ENCODE results near the gene BCO1.

BCO1 gene

DNA sequence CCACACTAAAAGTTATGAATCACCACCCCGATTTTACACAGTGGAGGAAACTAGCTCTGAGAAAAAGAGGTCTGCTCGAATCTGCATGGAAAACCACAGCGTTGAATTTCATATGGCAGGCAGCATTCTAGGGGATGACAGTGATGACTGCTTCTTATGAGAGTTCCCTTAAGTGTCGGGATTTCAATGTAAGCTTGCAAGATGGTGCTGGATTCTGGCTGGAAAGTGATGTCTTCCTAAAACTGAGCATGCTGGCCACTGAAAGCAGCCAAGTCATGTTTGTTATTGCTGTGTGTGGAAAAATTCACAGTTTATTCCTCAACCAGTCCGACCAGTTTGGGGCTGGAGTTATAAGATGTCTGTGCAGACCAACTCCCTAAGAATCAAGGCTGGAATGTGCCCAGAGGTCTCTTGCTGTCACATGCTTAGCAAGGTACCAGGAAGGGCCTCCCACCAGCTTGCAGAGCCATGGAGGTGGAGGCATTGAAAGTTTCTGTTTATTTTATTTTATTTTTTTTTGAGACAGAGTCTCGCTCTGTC is 39.1 kb downstream of the BCO1 start:
- TF ChIP-seq, protein P1, sequence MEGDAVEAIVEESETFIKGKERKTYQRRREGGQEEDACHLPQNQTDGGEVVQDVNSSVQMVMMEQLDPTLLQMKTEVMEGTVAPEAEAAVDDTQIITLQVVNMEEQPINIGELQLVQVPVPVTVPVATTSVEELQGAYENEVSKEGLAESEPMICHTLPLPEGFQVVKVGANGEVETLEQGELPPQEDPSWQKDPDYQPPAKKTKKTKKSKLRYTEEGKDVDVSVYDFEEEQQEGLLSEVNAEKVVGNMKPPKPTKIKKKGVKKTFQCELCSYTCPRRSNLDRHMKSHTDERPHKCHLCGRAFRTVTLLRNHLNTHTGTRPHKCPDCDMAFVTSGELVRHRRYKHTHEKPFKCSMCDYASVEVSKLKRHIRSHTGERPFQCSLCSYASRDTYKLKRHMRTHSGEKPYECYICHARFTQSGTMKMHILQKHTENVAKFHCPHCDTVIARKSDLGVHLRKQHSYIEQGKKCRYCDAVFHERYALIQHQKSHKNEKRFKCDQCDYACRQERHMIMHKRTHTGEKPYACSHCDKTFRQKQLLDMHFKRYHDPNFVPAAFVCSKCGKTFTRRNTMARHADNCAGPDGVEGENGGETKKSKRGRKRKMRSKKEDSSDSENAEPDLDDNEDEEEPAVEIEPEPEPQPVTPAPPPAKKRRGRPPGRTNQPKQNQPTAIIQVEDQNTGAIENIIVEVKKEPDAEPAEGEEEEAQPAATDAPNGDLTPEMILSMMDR (IDR thresholded peaks at IDR 0.05) = no peak

DNA sequence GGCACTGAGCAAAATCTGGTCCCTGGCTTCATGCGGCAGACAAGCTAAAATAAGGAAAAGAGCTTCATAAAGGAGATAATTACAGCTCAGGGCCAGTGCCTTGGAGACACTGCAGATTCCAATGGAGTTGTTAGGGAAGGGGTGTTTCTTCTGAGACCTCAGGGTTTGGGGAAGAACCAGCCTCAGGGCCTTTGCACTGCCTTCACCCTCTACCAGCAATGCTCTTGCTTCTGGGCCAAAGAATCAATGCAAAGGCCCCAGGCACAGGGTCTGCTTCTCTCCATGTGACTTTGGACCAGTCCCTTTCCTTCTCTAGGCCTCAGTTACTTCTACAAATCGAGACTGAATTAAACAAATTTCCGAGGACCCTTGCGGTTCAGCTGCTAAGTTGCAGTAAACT is 40.0 kb downstream of the BCO1 start:
- TF ChIP-seq, protein P1 (IDR thresholded peaks at IDR 0.05) = no peak

DNA sequence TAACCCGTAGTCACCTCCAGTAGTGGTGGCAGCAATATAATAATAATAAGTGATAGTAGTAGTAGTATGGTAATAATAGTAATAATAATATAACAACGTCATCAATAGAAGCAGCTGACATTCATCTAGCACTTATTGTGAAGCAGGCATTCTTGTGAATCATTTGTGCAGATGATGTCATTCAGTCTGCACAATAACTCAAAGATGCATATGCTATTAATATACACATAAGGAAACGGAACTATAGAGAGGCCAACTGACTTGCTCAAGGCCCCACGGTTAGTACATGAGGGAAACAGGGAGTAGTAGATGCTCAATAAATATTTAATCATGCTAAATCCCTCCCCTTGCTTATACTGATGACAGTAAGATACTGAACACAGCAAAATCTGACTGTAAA is 40.9 kb downstream of the BCO1 start:
- TF ChIP-seq, protein P1 (IDR thresholded peaks at IDR 0.05) = no peak

DNA sequence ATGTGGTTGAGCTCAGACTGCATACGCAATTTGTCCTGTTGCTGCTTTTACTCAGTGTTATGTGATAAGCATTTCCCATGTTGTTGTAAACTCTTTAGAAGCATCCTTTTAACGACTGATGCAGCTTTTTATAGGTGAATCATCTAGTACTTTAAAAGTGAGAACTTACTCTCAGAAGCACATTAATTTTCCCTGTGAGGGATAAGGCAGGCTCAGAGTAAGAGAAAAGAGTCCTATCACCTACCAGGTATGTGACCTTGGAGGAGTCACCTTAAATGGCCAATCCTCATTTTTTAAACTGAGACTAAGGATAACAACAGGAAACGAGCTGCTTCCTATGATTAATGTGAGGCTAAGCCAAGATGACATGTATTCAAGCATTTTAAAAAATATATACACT is 41.9 kb downstream of the BCO1 start:
- TF ChIP-seq, protein P1 (IDR thresholded peaks at IDR 0.05) = no peak

DNA sequence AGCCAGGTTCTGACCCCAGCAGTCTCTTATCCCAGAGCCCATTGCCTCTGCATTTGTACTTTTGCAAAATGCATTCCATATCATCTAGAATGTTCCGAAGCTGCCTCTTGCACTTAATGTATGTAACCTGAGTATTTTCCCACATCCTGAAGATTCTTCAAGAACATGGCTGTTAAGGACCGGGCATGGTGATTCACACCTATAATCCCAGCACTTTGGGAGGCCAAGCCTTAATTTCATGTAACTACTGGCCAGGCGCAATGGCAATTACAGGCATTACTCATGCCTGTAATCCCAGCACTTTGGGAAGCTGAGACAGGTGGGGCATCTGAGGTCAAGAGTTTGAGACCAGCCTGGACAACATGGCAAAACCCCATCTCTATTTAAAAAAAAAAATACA is 44.6 kb downstream of the BCO1 start:
- TF ChIP-seq, protein P1 (IDR thresholded peaks at IDR 0.05) = no peak

DNA sequence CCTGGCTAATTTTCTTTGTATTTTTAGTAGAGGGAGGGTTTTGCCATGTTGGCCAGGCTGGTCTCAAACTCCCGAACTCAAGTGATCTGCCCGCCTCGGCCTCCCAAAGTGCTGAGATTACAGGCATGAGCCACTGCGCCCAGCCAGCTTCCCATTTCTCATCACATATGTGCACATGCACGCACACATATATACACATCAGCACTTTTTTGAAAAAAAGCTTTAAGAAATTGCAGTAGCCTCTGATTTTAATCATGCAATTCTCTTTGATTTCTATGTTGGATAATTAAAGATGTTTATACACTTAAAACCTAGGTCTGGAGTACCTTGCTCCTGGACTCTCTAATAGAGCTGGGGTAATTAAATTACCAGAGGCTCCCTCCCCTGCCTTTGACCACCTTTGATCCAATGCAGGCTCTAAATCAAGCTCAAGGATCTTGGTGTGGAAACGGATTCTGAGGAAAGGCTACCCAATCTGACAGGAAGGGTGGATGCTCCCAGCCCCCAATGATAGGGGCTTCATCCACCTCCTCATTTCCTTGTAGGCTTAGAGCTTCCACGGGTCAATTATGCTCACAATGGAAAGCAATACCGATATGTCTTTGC is 46.6 kb downstream of the BCO1 start:
- TF ChIP-seq, protein P1 (IDR thresholded peaks at IDR 0.05) = no peak

DNA sequence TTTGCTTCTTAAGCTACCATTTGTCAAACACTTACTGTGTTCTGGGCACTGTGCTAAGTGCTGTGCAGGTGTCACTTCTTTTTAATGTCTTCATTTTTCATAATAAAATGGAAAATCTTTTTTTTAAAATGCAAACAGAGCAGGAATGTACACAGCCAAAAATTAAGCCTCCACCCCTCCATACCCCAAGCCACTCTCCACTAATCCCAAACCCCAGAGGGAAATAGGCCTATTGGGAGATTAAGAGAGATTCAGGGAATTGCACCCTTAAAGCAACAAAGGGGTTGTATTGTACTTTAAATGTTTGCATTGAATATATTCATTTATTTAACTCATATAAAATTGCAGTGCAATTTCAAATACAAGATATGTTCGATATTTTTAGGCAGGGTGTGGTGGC is 47.7 kb downstream of the BCO1 start:
- TF ChIP-seq, protein P1 (IDR thresholded peaks at IDR 0.05) = no peak

DNA sequence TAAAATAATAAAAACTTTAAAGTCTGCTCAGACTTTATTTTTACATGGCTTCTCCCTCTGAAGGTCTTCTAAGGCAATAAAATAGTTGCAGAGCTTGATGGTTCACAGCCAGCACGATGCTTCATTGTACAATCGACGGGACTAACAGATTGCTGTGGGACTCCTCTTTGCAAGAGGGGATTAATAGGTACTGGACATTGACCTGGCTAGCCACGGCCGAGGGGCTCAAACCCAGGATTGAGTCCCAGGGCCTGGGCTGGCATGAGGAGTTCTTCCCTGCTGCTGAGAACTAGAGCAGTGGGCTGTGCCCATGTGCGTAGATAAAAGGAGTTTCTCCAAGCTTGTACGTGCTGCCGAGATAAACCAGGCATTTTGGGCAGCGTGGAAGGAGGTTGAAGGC is 52.6 kb downstream of the BCO1 start:
- TF ChIP-seq, protein P1 (IDR thresholded peaks at IDR 0.05) = no peak

Data from LNCAP (cell line).